ENCODE data around the gene IMMP2L.

- TF ChIP-seq CTCF (conservative IDR thresholded peaks at IDR 0.05) (no peak), ZFX (IDR thresholded peaks at IDR 0.05) (no peak)
Observed at GRCh38 chr7:111160297-111160696, 402.0 kb downstream of the IMMP2L start.

Measured in C4-2B (cell line).